Measurements from ENCODE around the gene GP1BA.
A peak's percentile ranks its signal among the peaks of the same experiment; 100 is the strongest.

The GP1BA gene

DNA sequence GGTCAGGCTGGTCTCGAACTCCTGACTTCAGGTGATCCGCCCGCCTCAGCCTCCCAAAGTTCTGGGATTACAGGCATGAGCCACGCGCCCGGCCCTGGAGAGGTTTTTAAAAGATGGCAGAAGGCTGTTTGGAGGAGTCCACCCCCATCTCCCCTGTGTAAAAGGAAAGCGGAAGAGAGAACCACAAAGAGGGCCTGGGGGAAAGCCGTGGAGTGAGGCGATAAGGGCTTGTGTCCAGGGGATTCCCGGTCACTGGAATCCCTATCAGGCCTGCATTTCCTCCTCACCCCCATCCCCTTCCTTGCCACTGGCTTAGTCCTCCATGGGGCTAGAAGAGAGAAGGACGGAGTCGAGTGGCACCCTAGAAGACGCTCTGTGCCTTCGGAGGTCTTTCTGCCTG is at the start of gene GP1BA:
Gene GP1BA, plus strand, starts transcription at position 315 of the 400 bp plus-strand sequence. CDS start 328 bp downstream, outside the sequence.
- H3K4me3 ChIP-seq (ENCODE audit: low read depth, low read length) = no peak within 1 kb of the TSS

DNA sequence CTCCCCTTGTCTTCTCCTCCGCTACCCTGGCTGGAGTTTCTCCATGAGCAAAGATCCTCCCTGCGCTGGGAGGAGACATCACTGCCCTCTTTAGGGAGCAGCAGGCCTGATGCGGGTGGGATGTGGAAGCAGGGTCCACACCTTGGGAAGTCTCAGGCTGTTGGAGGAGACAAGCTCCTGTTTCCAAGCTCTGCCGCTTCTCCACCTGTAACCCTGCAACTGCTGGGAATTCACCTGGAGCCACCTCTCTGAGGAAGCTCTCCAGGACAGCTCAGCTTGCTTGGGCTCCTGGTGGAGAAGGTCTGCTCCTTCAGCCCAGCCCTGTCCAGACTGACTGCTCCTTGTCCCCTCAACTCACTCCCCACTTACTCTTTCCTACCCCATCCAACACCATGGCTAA is 47.6 kb upstream of the GP1BA start:
- H3K4me3 ChIP-seq (ENCODE audit: low read depth, low read length) = no peak overlapping the region

- no peak overlapping the region for H3K4me3 ChIP-seq (ENCODE audit: low read depth, low read length)
Measured at GRCh38 chr17:4886830-4887229, 45.2 kb upstream of the GP1BA start.

GRCh38 chr17:4887581-4887980 is 44.5 kb upstream of the GP1BA start:
- no peak overlapping the region for H3K4me3 ChIP-seq (ENCODE audit: low read depth, low read length)

DNA sequence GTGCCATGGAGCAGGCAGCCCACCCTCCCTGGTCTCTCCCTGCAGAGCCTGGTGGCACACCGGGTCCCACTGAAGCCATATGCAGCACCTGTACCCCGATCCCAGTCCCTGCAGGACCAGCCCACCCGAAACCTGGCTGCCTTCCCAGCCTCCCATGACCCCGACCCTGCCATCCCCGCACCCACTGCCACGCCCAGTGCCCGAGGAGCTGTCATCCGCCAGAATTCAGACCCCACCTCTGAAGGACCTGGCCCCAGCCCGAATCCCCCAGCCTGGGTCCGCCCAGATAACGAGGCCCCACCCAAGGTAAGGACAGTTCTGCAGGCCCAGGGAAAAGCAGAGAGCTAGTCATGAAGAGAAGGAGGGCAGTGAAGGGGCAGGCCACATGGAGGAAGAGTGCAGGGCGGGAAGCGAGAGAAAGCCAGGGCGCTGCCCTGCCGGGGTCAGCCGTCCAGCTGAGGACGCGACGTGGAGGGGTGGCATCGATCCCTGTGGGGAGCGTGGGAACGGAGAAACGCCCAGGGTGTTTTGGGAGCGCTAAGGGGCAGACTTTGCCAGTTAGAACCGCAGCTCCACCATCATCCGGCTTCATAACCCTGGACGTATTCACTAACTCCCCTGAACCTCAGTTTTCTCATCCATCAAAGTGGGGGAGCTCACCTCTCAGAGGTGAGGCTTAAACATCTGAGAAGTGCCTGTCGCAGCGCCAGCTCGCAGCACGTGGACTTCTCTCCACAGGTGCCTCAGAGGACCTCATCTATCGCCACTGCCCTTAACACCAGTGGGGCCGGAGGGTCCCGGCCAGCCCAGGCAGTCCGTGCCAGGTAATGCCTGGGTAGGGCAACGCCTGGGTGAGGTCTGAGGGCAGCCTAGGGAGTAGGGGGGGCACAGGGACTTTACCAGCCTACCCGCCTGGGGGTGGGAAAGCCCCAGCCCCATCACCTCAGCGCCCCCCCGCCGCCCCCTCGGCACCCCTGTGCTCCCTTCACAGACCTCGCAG is 40.4 kb upstream of the GP1BA start:
- no peak overlapping the region for H3K4me3 ChIP-seq (ENCODE audit: low read depth, low read length)

DNA sequence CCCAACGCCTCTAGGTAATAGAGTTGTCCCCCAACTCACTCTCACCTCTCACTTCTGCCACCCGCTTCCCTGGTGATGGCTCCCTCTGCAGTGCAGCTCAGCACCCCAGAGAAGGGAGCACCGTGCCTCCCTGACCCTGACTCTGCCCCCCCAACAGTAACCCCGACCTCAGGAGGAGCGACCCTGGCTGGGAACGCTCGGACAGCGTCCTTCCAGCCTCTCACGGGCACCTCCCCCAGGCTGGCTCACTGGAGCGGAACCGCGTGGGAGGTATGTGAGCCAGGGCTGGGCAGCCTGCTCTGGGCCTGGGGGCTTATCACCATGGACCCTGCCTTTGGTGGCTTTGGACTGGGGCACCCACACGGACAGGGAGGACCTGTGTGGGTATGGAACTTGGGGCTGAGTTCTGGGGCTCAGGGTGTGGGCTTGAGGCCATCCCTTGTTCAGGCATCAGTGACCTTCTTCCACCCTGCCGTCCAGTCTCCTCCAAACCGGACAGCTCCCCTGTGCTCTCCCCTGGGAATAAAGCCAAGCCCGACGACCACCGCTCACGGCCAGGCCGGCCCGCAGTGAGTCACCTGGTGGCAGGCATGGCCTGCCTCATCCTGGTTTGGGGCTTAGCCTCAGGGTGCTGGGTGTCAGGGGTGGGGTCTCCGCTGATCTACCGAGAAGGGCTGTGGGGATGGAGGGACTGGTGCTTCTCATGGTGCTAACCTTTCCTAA is 39.4 kb upstream of the GP1BA start:
- H3K4me3 ChIP-seq (ENCODE audit: low read depth, low read length) = no peak overlapping the region

DNA sequence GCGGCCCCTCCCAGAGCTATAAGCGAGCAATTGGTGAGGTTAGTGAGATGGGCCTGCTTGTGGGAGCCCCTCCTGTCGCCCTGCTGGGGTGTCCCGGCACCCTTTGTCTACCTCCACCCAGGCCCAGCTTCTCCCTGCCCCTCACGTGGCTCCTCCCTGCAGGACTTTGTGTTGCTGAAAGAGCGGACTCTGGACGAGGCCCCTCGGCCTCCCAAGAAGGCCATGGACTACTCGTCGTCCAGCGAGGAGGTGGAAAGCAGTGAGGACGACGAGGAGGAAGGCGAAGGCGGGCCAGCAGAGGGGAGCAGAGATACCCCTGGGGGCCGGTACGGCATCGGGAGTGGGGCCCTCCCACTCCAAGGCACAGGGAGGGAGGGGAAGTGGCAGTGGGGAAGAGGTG is 38.8 kb upstream of the GP1BA start:
- no peak overlapping the region for H3K4me3 ChIP-seq (ENCODE audit: low read depth, low read length)

- no peak overlapping the region for H3K4me3 ChIP-seq (ENCODE audit: low read depth, low read length)
Measured at GRCh38 chr17:4893721-4894560, 38.1 kb upstream of the GP1BA start.

- H3K4me3 ChIP-seq (ENCODE audit: low read depth, low read length) = no peak overlapping the region
Measured at GRCh38 chr17:4895121-4895520, 37.0 kb upstream of the GP1BA start.

DNA sequence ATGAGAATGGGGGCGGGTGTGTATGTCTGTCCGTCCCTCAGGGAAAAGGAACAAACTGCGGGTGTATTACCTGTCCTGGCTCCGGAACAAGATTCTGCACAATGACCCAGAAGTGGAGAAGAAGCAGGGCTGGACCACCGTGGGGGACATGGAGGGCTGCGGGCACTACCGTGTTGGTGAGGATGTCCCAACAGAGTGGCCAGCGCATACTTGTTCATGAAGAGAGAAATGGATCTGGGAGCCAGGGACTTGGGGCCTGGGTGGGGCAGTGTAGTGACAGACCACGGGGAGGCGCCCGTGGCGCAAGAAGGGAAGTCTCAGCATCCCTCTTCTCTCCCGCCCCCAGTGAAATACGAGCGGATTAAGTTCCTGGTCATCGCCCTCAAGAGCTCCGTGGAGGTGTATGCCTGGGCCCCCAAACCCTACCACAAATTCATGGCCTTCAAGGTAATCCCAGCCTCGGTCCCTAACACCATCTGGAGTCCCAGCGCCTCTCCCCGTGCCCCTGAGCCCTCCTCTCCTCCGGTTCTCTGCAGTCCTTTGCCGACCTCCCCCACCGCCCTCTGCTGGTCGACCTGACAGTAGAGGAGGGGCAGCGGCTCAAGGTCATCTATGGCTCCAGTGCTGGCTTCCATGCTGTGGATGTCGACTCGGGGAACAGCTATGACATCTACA is 36.3 kb upstream of the GP1BA start:
- no peak overlapping the region for H3K4me3 ChIP-seq (ENCODE audit: low read depth, low read length)

GRCh38 chr17:4896332-4897197 is 35.5 kb upstream of the GP1BA start:
- H3K4me3 ChIP-seq (ENCODE audit: low read depth, low read length) = no peak overlapping the region

- H3K4me3 ChIP-seq (ENCODE audit: low read depth, low read length) = no peak overlapping the region
Measured at GRCh38 chr17:4897198-4897687, 34.8 kb upstream of the GP1BA start.

DNA sequence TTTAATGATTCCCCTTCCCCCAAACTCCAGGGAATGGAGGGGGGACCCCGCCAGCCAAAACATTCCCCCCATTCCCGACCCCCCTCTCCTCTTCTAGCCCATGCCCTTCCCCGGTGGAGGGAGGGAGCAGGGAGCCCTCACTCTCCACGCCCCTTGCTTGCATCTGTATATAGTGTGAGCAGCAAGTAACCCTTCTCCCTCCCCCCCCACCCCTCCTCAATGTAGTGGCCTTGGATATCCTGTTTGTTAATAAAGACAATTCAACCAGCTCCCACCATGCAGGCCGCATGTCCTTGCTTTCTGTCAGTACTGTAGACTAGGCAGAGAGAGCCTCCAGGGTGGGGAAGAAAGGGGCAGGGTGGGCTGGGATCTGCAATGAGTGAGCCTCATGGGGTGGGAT is 34.3 kb upstream of the GP1BA start:
- no peak overlapping the region for H3K4me3 ChIP-seq (ENCODE audit: low read depth, low read length)

- H3K4me3 ChIP-seq (ENCODE audit: low read depth, low read length) = no peak overlapping the region
Measured at GRCh38 chr17:4898351-4898750, 33.7 kb upstream of the GP1BA start.

DNA sequence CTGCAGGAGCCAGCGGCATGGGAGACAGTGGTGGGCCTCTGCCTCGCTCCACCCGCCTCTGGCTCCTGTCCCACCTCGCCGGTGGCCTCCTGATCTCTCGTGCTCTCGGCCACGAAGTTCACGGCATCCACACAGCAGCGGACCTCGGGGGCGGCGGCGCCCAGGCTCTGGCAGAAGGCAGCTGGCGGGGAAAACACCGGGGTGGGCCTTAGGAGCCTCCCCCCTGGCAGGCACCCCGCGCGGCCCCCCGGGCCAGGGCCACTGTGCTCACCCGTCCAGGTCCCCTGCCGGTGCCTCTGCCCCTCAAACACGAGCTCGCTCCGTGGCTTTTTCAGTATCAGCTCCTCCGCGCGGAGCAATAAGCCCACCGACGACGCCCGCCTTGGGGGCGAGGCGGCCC is 33.1 kb upstream of the GP1BA start:
- peak overlapping the region; percentile 50 for H3K4me3 ChIP-seq (ENCODE audit: low read depth, low read length)

GRCh38 chr17:4899341-4900230 is 32.5 kb upstream of the GP1BA start, which contains the start of gene C17orf107:
Gene C17orf107, plus strand, starts transcription at chr17:4899536. Its CDS starts 227 bp downstream, at chr17:4899763.
- H3K4me3 ChIP-seq (ENCODE audit: low read depth, low read length) = peak within 1 kb of the TSS; percentile 50

DNA sequence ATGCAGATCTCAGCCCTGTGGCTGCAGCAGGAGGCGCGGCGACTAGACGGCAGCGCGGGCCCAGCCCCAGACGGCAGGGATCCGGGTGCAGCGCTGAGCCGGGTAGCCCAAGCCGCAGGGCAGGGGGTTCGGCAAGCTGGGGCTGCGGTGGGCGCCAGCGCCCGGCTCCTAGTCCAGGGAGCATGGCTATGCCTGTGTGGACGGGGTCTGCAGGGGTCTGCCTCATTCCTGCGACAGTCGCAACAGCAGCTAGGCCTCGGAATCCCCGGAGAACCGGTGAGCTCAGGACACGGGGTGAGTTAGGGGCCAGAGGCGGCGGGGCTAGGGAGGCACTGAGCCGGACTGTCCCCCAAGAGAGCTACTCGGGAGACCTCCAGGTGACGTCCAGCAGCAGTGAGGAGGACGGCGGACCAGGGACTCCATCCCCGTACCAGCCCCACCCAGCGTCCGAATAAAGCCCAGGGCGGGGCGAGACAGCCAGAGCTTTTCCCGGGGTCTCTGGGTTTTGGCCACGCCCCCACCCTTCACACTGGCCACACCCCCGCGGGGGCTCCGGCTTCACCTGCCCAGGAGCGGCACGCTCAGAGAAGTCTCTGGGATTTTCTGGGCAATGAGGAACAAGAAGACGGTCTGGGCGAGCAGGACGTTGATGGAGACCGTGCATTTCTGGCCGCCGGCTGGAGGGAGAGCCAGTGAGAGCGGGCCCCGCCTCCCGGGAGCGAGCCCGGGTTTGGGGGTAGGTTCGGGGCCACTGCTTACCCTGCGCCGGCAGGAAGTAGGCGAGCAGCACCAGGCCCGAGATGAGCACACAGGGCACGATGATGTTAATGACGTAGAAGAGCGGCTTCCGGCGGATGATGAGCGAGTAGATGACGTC is 31.6 kb upstream of the GP1BA start:
- no peak overlapping the region for H3K4me3 ChIP-seq (ENCODE audit: low read depth, low read length)

All from iPS-11a (cell line).